Amygdala (tissue), 56 donors: Measurements from ENCODE around the gene GRM1.
"Not testable (repeated sequence)": the region's sequence is repeated elsewhere in the genome, so short reads cannot be mapped to it uniquely, and the experiment has no call there.

Experiments
- DNase-seq, 56 donors: peaks; one replicate each; lab custom pipeline; 2025; lab: John Stamatoyannopoulos, UW

GRM1 gene

GRCh38 chr6:146189131-146189530 is 160.3 kb downstream of the GRM1 start:
- DNase-seq: no peak

GRCh38 chr6:146190581-146190980 is 161.7 kb downstream of the GRM1 start:
- no peak for DNase-seq

- DNase-seq: no peak
These were observed 162.3 kb downstream of the GRM1 start for GRCh38 chr6:146191166-146191565.

GRCh38 chr6:146191612-146192011 is 162.8 kb downstream of the GRM1 start:
- DNase-seq: no peak

- DNase-seq: no peak
These were observed 165.6 kb downstream of the GRM1 start for GRCh38 chr6:146194434-146194833.

- DNase-seq: peak in 11 of 56 donors; percentile 1 to 25 (median 6)
These were observed 171.3 kb downstream of the GRM1 start for GRCh38 chr6:146200176-146200575.

- no peak for DNase-seq
These were observed 173.7 kb downstream of the GRM1 start for GRCh38 chr6:146202570-146202969.

- DNase-seq: no peak
These were observed 181.1 kb downstream of the GRM1 start for GRCh38 chr6:146209942-146210341.

- DNase-seq: no peak
These were observed 181.7 kb downstream of the GRM1 start for GRCh38 chr6:146210406-146211083.

GRCh38 chr6:146211646-146212045 is 182.8 kb downstream of the GRM1 start:
- DNase-seq: no peak

- DNase-seq: no peak
These were observed 183.9 kb downstream of the GRM1 start for GRCh38 chr6:146212781-146213180.

- DNase-seq: no peak
These were observed 190.2 kb downstream of the GRM1 start for GRCh38 chr6:146219101-146219500.

GRCh38 chr6:146224449-146224848 is 195.6 kb downstream of the GRM1 start:
- no peak for DNase-seq

GRCh38 chr6:146224988-146225387 is 196.1 kb downstream of the GRM1 start:
- DNase-seq: peak in 2 of 56 donors; percentile 0 to 4

- no peak for DNase-seq
These were observed 211.5 kb downstream of the GRM1 start for GRCh38 chr6:146240322-146240721.

- DNase-seq: no peak
These were observed 211.9 kb downstream of the GRM1 start for GRCh38 chr6:146240807-146241206.

- DNase-seq: not testable (repeated sequence)
These were observed 214.8 kb downstream of the GRM1 start for GRCh38 chr6:146243646-146244045.

GRCh38 chr6:146244630-146245143 is 215.8 kb downstream of the GRM1 start:
- no peak for DNase-seq

- DNase-seq: no peak
These were observed 217.2 kb downstream of the GRM1 start for GRCh38 chr6:146246028-146246427.

GRCh38 chr6:146253691-146254090 is 224.8 kb downstream of the GRM1 start:
- DNase-seq: no peak

- no peak for DNase-seq
These were observed 229.3 kb downstream of the GRM1 start for GRCh38 chr6:146258206-146258605.

GRCh38 chr6:146260886-146261285 is 232.0 kb downstream of the GRM1 start:
- DNase-seq: no peak

- no peak for DNase-seq
These were observed 236.2 kb downstream of the GRM1 start for GRCh38 chr6:146265056-146265455.
